ENCODE data around the gene KCNK6.

DNA sequence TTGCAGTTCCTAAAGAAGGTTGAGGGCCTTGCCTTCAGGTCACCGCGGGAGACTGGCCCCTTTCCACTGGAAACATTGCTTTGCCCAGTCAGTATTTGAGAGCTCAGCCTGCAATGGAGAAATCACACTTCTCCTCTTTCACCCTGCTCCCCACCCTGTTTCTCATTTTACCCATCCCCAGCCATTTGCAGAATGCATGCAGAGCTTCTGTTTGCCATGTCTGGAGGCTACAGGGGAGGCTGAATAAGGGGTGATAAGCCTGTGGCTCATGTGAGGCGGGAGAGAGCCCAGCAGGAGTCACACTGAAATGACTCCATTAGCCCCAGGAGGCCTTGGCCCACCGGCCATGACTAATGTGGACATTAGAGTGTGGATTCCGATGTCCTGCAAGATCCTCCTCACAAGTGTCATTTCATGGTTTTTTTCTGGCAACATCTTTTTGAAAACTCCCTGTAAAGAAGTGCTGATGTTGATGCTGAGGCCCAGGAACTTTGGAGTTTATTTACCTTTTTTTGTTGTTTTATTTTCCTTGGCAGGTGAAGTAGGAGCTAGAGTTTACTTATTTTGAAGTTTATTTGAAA is 49.0 kb upstream of the KCNK6 start:
- TF ChIP-seq POLR2A (IDR thresholded peaks at IDR 0.05; ENCODE audit: low read depth, low read length) = no peak
- TF ChIP-seq TAF1 (IDR thresholded peaks at IDR 0.05; ENCODE audit: borderline replicate concordance, low read depth, low read length) = no peak
